Stimulated activated CD8-positive, alpha-beta memory T cell treated with anti-CD3 and anti-CD28 coated beads, Interleukin-7, amount 100 ng/mL, for 1 hour (primary cell): ENCODE results near the gene GALNT2.

ENCODE experiments used
- DNase-seq, 2 donors: peaks; one replicate each; pipeline ENCODE4 v3.0.0-alpha.2; 2020; ENCODE audit warnings: low read depth in 2 of 2

The GALNT2 gene

DNA sequence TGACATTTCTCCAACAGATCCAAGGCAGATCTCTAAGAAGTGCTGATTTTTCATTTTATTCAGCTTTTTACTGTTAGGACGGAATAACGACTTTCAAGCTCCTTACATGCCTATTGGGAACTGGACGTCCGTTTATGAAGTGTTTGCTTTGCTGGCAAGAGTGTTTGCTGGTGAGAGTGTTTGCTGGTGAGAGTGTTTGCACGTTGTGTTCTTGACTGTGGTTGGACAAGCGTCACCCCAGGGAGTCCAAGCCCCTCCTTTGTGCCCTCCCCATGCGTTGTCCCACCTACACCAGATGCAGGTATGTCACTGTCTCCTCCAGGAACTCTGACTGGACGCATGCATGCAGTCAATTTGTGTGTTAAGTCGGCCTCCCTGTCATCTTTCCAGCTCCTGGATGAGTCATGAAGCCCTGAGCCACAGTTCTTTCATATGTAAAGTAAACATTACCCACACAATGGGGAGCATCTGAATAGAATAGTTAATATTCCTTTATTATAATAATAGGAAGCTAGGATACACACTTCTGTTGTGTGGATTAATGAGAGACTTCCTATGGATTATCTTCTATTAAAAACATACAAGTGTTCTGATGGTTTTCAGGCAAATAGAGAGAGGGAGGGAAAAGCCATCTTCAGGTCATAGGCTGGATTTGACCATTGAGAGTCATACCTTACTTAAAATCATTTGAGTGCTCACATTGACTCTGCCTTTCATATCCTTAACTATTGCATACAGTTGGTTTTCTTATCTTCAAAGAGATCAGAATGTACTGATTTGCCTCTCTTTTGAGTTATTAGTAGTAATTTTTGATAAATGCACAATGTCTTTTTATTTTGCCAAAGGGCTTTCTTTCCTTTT lies 119.2 kb downstream of the GALNT2 start:
- DNase-seq, result no peak

DNA sequence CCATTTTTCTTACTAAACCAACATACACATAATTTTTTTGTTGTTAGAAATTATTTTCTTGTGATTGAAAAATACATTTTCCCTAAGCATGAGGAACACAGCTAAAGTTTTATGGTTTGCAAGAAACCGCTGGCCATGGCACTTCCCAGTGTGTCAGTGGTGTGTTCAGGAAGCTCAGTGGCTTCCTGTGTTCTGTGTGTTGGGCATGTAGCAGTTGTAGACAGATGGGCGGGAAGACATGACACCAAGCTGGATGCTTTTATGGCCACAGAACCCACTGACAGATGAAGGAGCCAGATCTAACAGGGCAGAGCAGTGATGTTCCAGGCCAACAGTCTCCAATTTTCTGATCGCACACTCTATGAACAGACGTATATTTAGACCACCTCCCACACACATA lies 119.8 kb downstream of the GALNT2 start:
- no peak for DNase-seq

DNA sequence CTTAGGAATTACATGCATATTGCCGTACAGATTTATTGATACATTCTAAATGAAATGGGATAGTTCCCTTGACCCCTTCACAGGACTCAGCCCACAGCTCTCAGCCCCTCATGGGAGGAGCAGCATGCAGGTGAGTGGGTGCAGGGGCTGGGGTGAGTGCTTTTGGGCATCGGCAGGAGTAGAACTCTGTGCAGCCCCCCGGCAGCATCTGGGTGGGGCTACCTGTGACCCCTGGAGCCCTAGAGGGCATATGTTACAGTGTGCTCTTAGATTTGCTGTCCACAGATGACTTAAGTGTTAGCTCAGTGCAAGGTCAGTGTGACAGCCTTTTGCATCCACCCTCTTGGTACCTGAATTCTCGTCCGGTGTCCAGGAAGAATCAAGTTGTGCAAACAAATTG lies 120.3 kb downstream of the GALNT2 start:
- no peak for DNase-seq

DNA sequence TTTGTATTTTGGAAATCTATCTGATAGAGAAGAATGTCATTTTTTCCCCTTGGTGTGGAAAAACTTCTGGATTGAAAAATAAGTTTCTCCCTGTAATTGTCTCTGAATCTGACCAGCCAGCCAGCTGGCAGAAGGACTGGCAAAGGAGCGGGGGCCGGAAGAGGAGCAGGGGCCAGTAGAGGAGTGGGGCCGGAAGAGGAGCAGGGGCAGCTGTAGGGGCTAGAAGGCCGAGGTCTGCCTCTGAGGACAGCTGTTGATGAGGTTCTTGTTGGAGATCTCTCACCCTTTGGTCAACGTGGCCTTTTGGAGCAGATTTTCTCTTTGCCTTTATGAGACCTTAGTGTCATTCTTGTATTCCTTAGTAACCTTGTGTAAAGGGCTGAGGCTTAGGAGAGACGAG lies 121.8 kb downstream of the GALNT2 start:
- DNase-seq, result no peak

DNA sequence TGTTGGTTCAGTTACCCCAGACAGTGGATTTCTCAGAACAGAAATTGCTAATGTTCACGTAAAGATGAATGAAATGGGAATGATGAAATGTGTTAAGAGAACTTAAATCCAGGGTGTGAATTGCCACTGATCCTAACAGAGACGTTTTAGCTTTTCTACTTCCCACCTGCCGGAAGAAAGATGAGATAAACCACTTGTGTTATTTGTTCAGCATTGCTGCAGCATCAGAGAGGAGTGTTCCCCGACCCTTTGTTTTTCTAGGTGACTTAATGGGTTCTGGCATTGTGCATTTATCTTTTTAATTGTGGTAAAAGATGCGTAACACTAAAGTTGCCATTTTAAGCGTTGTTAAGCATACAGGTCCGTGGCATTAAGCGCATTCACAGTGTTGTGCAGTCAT lies 122.3 kb downstream of the GALNT2 start:
- DNase-seq, result no peak

DNA sequence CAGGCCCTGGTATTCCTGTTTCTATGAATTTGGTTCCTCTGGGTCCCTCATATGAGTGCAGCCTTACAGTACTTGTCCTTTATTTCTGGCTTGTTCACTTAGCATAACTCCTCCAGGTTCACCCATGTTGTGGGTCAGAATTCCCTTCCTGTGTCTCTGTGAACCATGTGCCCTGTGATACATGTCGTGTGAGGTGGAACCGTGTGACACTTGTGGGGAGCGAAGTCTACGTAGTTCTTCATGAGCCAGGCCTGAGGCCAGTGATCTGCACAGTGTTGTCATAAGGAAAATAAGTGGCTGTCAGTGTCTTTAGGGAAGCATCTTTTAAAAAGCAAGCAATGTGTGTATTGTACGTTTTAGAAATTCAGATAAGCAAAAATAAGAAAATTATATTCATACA lies 122.8 kb downstream of the GALNT2 start:
- no peak for DNase-seq

DNA sequence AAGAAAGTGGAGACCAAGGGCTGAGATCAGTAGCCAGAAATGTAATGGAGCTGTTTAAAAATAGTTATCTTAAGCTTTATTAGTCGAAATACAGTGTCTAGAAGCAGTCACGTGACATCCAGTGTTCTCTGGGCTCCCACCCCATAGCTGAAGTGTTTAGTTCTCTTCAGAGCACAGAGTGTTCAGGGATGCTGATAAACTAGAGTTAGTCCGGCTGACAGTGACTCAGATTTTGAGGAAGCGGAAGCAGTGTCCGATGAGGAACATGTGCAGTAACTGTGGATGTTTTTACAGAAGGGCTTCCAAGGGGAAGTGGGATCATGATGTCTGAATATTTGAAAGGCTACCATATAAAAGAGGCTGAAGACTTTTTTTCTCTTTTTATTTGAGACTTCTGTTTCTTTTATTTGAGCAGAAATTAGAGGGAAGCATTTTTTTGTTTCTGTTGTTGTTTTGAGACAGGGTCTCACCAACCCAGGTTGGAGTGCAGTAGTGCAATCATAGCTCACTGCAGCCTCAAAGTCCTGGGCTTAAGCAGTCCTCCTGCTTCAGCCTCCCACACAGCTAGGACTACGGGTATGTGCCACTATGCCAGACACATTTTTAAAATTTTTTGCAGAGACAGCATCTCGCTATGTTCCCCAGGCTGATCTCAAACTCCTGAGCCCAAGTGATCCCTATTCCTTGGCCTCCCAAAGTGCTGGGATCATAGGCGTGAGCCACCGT lies 124.2 kb downstream of the GALNT2 start:
- DNase-seq, result no peak

DNA sequence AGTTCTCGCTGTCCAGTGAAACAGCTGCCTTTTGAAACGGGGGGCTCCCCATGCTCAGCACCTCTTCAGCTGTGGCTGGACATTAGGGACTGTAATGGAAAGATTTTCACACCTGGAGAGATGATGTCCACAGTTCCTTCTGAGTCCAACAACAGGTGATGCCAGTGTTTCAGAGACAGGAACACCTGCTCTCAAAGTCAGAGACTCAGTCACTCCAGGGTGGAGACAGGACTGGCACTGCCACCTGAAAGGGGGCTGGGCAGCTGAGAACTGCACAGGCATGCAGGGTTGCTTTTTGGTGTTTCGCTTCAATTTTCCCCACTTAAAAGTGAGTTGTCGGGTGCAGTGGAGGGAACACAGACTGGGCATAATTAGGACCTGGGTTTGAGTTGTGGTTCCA lies 124.8 kb downstream of the GALNT2 start:
- no peak for DNase-seq

DNA sequence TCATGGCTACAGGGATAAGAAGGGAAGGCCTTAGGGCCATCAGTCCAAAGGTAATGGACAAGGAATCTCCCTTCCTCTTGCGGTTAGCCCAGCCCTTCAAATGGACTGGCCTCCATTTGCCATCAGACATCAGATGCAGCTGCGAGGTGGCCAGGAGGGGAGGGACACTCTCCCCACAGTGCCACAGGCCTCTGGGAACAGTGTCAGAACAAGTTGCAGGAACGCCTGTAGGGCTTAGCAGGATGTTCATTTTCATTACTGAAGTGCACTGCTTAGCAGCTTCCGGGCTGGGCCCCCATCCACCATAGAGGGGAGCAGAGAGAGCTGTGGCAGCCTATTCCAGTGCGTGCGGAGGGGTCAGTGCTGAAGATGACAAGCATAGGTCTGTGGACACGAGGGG lies 127.5 kb downstream of the GALNT2 start:
- DNase-seq, result no peak

DNA sequence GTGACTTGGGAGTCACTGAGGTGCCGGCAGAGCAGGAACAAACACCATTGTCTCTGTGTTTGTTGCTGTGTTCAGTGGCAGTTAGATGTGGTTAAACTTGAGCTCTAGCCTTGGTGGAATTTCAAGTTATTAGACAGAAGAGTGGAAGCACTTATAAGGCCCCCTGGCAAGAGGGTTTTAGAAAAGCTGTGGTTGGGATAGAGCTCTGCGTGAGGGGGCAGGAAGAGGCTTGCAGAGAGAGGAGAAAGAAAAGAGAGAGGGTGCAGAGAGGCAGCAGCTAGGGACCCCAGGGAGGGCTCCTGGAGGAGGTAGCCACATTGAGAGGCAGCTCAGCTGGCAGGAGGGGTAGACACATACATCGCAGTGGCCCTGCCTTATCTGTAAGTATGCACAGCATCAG lies 128.2 kb downstream of the GALNT2 start:
- DNase-seq, result no peak

DNA sequence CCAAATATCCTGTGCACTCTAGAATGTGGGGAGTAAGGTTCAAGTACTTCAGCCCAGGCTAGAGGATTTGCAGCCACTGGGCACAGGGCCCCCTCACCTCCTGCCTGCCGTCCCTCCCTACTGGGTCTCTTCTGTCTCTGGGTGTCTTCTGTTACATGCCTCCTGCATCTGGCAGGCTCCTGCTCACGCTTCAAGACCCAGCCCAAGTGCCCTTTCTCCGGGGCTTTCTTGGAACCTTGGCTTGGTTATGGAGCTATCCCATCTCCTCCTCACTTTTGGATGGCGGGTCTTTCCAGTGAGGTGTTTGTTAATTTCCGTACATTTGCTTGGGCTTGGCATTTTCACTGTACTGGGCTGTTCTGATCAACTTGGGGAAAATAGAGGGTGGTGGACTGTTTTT lies 129.0 kb downstream of the GALNT2 start:
- DNase-seq, result no peak

DNA sequence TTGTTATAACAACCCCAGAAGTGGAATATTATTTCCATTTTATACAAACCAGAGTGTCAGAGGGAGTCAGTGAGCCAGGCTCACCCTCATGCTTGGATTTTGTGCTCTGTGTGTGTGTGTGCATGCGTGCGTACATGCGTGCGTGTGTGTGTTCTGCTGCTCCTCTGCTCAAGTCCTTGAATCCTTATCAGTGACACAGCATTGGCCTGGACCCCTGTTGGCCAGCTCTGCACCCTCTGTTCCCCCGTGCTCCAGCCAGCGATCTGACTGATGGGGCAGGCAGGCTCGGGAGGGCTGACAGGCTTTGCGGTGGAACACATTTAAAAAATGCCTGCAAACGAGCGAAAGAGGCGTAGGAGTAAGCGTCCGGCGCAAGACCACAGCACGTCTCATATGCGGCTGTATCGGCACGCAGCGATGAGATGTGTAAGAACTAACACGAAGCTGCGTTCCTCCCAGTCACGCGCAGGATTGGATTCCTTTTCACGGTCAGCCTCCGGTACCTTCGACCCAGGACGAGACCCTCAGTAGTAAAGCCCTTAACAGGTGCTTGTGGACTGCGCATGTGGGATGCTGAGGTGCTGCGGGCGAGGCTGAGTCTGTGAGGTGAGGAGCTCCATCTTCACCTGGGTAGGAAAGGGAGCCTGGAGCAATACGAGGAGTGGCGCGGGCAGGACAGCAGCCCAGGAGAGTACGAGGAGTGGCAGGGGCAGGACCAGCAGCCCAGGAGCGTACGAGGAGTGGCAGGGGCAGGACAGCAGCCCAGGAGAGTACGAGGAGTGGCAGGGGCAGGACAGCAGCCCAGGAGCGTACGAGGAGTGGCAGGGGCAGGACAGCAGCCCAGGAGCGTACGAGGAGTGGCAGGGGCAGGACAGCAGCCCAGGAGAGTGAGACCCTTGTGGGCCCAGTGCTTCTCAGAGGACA lies 130.9 kb downstream of the GALNT2 start:
- DNase-seq, result no peak

DNA sequence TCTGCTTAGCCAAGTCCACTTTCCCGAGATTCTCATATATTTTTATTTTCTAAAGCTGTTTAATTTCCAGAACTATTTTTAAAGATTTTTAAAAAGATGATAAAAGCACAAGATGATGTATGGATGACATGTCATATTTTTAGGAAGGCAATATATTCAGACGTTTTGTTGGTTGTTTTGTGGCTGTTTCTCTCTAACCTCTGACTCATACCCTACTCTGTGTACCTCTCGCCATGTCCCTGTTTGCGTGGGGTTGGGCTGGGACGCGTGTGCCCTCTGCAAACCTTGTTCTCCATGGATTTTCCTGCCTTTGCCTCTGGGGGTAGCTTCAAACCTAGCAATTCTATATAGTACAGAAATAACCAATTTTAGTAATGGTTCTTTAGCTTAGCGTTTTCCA lies 132.0 kb downstream of the GALNT2 start:
- DNase-seq, result no peak

DNA sequence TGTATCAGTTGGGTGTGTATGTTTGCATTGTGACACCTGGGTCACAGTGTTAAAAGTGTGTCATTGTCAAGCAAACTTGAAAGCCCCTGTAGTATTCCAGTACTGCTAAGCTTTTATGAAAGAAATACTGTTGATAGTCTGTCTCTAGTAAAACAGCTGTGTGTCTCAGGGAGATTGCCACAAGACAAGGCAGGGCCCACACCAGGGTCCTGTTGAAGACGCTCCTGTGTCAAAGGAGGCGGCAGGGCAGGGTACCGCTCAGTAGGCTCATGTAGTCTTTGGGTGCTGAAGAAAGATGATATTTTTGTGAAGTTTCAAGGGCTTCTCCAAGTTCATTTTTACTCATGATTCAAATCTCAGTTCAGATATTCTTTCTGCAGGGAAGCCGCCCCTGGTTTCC lies 132.5 kb downstream of the GALNT2 start:
- no peak for DNase-seq

DNA sequence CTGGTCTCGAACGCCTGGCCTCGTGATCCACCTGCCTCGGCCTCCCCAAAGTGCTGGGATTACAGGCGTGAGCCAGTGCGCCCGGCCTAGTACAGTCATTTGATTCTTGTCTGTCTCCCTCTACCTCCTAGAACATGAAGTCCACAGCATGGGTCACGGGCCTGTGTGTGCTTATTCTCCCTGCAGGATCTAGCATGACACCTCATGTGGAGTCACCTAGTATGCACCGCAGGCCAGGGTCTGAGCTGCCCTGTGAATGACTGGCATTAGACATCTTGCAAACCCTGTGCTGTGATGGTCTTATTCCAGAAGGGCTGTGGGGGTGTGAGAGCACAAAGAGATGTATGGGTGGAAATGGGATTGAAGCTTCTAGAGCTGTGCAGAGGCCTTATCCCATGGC lies 133.2 kb downstream of the GALNT2 start:
- no peak for DNase-seq

DNA sequence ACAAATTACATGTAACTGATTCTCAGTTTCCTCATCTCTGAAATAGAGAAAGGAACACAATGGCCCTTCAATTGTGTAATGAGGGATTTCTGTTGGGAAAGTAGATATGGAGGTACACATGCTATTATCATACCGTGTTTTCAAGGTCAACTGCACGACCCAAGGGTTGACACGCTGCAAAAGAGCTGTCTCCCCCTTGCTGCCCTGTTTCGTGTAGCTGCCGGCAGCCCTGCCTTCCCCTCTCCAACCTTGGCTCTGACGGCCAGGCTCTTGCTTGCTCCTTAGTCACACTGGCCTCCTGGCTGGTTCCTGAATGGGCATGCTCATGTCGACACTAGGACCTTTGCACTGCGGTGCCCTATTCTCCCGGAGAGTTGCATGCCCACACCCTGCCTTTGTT lies 134.4 kb downstream of the GALNT2 start:
- no peak for DNase-seq

DNA sequence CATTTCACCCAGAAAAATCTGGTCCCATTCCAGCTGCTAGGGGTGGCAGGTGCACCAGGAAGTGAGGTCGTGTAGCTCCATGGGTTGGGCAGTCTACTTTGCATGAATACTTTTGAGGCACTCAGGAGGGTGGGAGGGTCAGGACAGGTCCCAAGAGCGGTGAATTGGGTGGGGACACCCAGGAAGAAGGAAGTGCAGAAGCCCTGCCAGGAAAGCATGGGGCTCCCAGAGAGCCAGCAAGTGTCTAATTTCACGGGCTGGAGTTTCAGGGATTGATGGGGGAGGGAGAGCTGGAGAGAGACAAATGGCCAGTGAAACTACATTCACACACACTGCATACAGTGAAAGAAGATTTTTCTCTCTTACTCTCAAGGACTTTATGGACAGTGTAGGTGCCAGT lies 137.8 kb downstream of the GALNT2 start:
- no peak for DNase-seq

DNA sequence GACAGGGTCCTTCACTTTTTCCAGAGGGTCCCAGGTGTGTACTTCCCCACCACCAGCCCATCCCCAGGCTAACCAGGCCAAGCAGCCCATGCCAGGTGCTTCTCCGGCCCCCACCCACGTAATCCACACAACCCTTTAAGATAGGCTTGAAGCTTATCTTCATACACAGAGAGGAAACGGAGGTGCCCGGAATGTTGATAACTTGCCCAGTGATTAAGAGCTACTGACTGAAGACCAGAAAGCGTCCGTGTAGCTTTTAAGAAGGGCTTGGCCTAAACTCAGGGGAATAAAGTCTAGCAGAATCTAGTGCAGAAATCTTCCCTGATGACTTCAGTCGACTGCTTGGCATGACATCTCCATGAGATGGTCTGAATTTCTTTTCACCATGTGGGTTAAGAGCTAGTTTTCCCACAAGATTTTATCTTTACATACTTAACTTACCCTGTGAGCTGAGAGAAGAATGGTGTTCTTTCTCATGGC lies 138.7 kb downstream of the GALNT2 start:
- DNase-seq, result no peak

DNA sequence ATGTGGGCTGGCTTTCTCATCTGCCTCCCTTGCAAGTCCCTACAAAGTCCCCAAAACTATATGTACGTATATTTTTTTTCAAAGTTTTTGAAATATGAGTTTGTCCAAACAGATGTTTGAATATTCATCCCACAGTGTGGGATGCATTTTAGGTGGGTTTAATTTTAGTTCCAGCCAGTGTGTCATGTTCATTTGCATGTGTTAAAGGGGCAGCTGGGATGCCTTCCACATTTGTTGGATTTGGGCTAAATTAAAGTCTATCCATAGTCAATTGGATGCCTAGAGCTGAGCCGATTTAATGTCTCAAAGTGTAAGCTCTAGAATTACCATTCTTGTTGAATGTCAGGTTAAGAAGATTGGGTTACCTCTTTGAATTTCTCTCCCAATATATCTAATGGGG lies 139.2 kb downstream of the GALNT2 start:
- DNase-seq, result no peak

DNA sequence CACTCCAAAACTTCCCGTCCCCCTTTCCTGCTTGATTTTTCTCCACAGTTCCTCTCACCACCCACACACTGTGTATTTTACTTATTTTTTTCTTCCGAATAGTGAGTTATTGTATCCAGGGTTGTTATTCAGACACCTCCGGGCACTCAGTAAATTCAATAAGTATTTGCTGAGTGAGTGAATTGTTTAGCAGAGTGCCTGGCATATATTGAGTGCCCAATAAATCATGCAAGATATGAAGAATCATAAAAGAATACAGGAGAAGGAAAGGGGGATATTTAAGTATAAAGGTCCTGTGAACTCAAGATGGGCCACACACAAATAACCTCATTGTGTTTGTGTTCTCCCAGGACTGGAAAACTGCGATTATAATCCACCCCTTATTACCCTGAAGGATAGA lies 139.9 kb downstream of the GALNT2 start:
- DNase-seq, result no peak

DNA sequence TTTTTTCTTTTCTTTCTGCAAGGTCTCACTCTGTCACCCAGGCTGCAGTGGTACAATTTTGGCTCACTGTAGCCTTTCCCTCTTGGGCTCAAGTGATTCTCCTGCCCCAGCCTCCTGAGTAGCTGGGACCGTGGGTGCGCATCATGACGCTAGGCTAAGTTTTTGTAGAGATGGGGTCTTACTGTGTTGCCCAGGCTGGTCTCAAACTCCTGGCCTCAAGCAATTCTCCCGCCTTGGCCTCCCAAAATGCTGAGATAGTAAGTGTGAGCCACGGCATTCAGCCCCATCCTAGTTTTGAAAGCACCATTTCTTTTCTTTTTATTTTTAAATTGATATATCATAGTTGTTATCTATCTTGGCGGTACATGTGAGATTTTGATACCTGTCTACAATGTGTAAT lies 140.6 kb downstream of the GALNT2 start:
- no peak for DNase-seq

DNA sequence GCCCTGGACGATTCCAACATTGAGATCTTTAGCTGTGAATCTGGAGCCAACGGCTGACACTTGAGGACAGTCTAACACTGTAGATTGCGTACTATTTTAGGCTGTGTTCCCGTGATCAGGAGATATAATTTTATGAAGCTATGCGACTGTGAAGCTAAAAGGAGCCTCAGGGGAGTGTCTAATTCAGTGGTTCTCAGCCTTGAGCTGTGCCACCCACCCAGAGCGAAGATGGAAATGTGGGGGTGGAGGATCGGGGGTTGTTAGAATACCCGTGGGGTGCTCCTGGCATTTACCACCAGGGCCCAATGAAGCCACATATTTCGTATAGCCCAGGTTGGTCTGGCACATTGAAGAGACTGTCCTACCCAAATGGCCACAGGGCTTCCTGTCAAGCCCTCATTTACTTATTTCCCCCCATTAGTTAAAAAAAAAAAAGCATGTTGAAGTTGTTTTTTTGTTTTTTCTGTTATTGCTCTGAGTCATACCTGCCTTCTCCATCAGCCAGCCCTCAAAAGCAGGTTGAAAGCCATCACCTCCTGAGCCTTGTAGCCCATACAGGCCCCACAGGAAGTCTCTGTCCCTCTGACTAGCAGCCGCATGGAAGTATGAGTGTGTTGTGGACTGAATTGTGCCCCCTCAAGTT lies 141.7 kb downstream of the GALNT2 start:
- no peak for DNase-seq
